GM12864 (cell line): ENCODE data around the gene BAIAP2.

ENCODE experiments used
- DNase-seq: peaks from one replicate; pipeline ENCODE4 v3.0.0-alpha.2; 2011; ENCODE audit warnings: low read depth
- H3K4me3 ChIP-seq: 2 replicates; pipeline ENCODE4 v1.5.1; 2011; ENCODE audit warnings: mild to moderate bottlenecking, low read depth, low read length, control low read depth
- CTCF ChIP-seq: IDR thresholded peaks from 2 replicates; pipeline ENCODE4 v1.5.1; 2011; ENCODE audit warnings: low read depth, mild to moderate bottlenecking, moderate library complexity, low read length, control low read depth, inconsistent platforms; ENCODE audit errors: missing control alignments

The BAIAP2 gene

GRCh38 chr17:81019563-81020442, 15.1 kb upstream of the BAIAP2 start:
- no peak for DNase-seq
- no peak for TF ChIP-seq CTCF
- H3K4me3 ChIP-seq, result no peak overlapping the region

- TF ChIP-seq CTCF, result no peak
Observed at GRCh38 chr17:81020443-81020766, 14.5 kb upstream of the BAIAP2 start.

GRCh38 chr17:81020767-81021497, 14.0 kb upstream of the BAIAP2 start:
- no peak overlapping the region for H3K4me3 ChIP-seq
- no peak for DNase-seq
- no peak for TF ChIP-seq CTCF

More at GRCh38 chr17:81020443-81020766, 14.5 kb upstream of the BAIAP2 start:
- DNase-seq, result no peak
- no peak overlapping the region for H3K4me3 ChIP-seq

- no peak for DNase-seq
- H3K4me3 ChIP-seq, result no peak overlapping the region
- no peak for TF ChIP-seq CTCF
Observed at GRCh38 chr17:81021531-81022343, 13.2 kb upstream of the BAIAP2 start.

GRCh38 chr17:81022344-81022676, 12.6 kb upstream of the BAIAP2 start:
- DNase-seq, result no peak
- H3K4me3 ChIP-seq, result no peak overlapping the region
- TF ChIP-seq CTCF, result no peak

GRCh38 chr17:81025065-81025740, 9.7 kb upstream of the BAIAP2 start:
- no peak for DNase-seq
- no peak for TF ChIP-seq CTCF
- no peak overlapping the region for H3K4me3 ChIP-seq
